Stomach (tissue), 9 donors: ENCODE data around the gene SLC16A6. TPM values are rescaled to one million over a fixed set of nuclear protein-coding genes. Genes with fewer than 3 reads are reported as not detected.

ENCODE experiments used
- DNase-seq, 2 donors: peaks; one replicate each; pipeline versions ENCODE4 v3.0.0 to v3.0.0-alpha.2; 2013 to 2019
- H3K27ac ChIP-seq, 5 donors: fragments of 200-600 bp in 4 of 5; sonication (generic) in 4 of 5; one replicate each; pipeline ENCODE4 v1.5.1; 2013 to 2019; ENCODE audit warnings: mild to moderate bottlenecking in 1 of 5, moderate library complexity in 1 of 5
- H3K27me3 ChIP-seq, 3 donors: fragments of 200-600 bp; sonication (generic); one replicate each; pipeline ENCODE4 v1.5.1; 2017 to 2019; ENCODE audit warnings: mixed run types in 1 of 3
- H3K36me3 ChIP-seq, 4 donors: fragments of 200-600 bp; sonication (generic); 1 replicate in 3 of 4; 2 replicates in 1 of 4; pipeline ENCODE4 v1.5.1; 2016 to 2019
- H3K4me1 ChIP-seq, 4 donors: fragments of 200-600 bp; sonication (generic); one replicate each; pipeline ENCODE4 v1.5.1; 2016 to 2019
- H3K4me3 ChIP-seq, 4 donors: fragments of 200-600 bp; sonication (generic) in 3 of 4; one replicate each; pipeline ENCODE4 v1.5.1; 2016 to 2019; ENCODE audit warnings: mild to moderate bottlenecking in 1 of 4
- H3K9me3 ChIP-seq, 4 donors: fragments of 200-600 bp; sonication (generic); one replicate each; pipeline ENCODE4 v1.5.1; 2016 to 2019
- CTCF ChIP-seq, 7 experiments: fragments of 450-650 bp in 4 of 7; fragments of 200-600 bp in 3 of 7; sonication (generic) in 3 of 7; IDR thresholded peaks; one replicate each; pipeline ENCODE4 v1.5.1; 2016 to 2019; ENCODE audit warnings: antibody characterized with exemption in 7 of 7, control low read depth in 2 of 7, mild to moderate bottlenecking in 1 of 7
- EP300 ChIP-seq: sonication (generic); formaldehyde crosslinking; IDR thresholded peaks from one replicate; pipeline ENCODE4 v1.6.1; 2017; ENCODE audit warnings: antibody characterized with exemption
- POLR2A ChIP-seq, 4 donors: fragments of 450-650 bp; IDR thresholded peaks; one replicate each; pipeline ENCODE4 v1.6.1; 2016; ENCODE audit warnings: antibody characterized with exemption in 4 of 4, control low read depth in 2 of 4, mild to moderate bottlenecking in 1 of 4, moderate library complexity in 1 of 4
- POLR2AphosphoS5 ChIP-seq, 3 donors: sonication (generic); formaldehyde crosslinking; IDR thresholded peaks; one replicate each; pipeline ENCODE4 v1.6.1; 2016; ENCODE audit warnings: antibody characterized with exemption in 3 of 3
- WGBS, 5 donors: extraction: QIAGEN DNeasy Blood & Tissue Kit in 3 of 5; methylation state at CpG; one replicate each; pipeline versions ENCODE4 v1.1.5 to v1.1.7; 2013 to 2018; 5-methylcytosine and 5-hydroxymethylcytosine counted together
- intact Hi-C: fragments of 100-400 bp; cut with DNase I; formaldehyde crosslinking; loops from one replicate; pipeline ENCODE4 v1.15.1; 2023; ENCODE audit warnings: low total_unique reads
- polyA plus RNA-seq, 3 donors: library from polyadenylated mRNA; stranded (reverse); fragments of 200-250 nt; gene quantifications; one replicate each; pipeline ENCODE4 v1.2.3, GENCODE V29; 2013
- total RNA-seq, 5 donors: library from RNA; depleted of rRNA; stranded (reverse); fragments of >200 nt; gene quantifications; one replicate each; pipeline versions ENCODE4 v1.1.0 to v1.2.3, GENCODE V29; 2014 to 2016
- donor health status: healthy with polysubstance abuse.
- donor health status: Bipolar disorder and iron deficiency.
- donor health status: healthy.

SLC16A6 gene
- total and polyA plus RNA-seq, 8 donors, result 0.37 to 0.92 (median 0.80) TPM; not detected in 5

- 85 to 94% (median 88%) methylated on average over 8 of the region's 8 CpGs for WGBS, 5 donors
- intact Hi-C loops, result no loop called here
- Histone ChIP-seq H3K27me3 (no peaks in the 10 kb centered on the region), H3K9me3 (no peaks in the 10 kb centered on the region), H3K27ac (no peak overlapping the region), H3K36me3 (no peaks in the 10 kb centered on the region), H3K4me3 (no peak overlapping the region), H3K4me1 (peaks cover 0 to 7% (median 0%) of the 10 kb centered on the region in 4 donors)
- TF ChIP-seq CTCF (IDR thresholded peaks at IDR 0.05), result no peak
- no peak for TF ChIP-seq EP300
- no peak for TF ChIP-seq POLR2AphosphoS5 (IDR thresholded peaks at IDR 0.05)
- TF ChIP-seq POLR2A (IDR thresholded peaks at IDR 0.05), result no peak
- DNase-seq, result no peak
Observed at GRCh38 chr17:68307443-68307842, 16.5 kb upstream of the SLC16A6 start.

- TF ChIP-seq POLR2AphosphoS5 (IDR thresholded peaks at IDR 0.05) (no peak), EP300 (no peak), POLR2A (IDR thresholded peaks at IDR 0.05) (no peak), CTCF (IDR thresholded peaks at IDR 0.05) (no peak)
- intact Hi-C loops, result no loop called here
- Histone ChIP-seq H3K4me3 (no peak overlapping the region), H3K9me3 (no peaks in the 10 kb centered on the region), H3K27ac (no peak overlapping the region), H3K27me3 (no peaks in the 10 kb centered on the region), H3K36me3 (no peaks in the 10 kb centered on the region), H3K4me1 (peaks cover 0 to 7% (median 0%) of the 10 kb centered on the region in 4 donors)
- 67 to 79% (median 72%) methylated on average over 6 of the region's 6 CpGs for WGBS, 5 donors
- no peak for DNase-seq
Observed at GRCh38 chr17:68306819-68307218, 15.9 kb upstream of the SLC16A6 start.

- intact Hi-C loops, result no loop called here
- Histone ChIP-seq H3K4me3 (no peak overlapping the region), H3K4me1 (peaks cover 0 to 7% (median 0%) of the 10 kb centered on the region in 4 donors), H3K9me3 (no peaks in the 10 kb centered on the region), H3K27me3 (no peaks in the 10 kb centered on the region), H3K36me3 (no peaks in the 10 kb centered on the region), H3K27ac (peak overlapping the region in 1 of 5 donors; percentile 33)
- no peak for TF ChIP-seq EP300
- TF ChIP-seq POLR2A (IDR thresholded peaks at IDR 0.05), result no peak
- DNase-seq, result no peak
- 57 to 70% (median 66%) methylated on average over 4 of the region's 4 CpGs for WGBS, 5 donors
Observed at GRCh38 chr17:68305142-68305541, 14.2 kb upstream of the SLC16A6 start.

- Histone ChIP-seq H3K36me3 (no peaks in the 10 kb centered on the region), H3K4me1 (peaks cover 0 to 7% (median 0%) of the 10 kb centered on the region in 4 donors), H3K9me3 (no peaks in the 10 kb centered on the region), H3K27ac (peak overlapping the region in 1 of 5 donors; percentile 33), H3K4me3 (no peak overlapping the region), H3K27me3 (no peaks in the 10 kb centered on the region)
- TF ChIP-seq POLR2AphosphoS5 (IDR thresholded peaks at IDR 0.05) (no peak), POLR2A (IDR thresholded peaks at IDR 0.05) (no peak), EP300 (no peak), CTCF (IDR thresholded peaks at IDR 0.05) (no peak)
- intact Hi-C loops, result no loop called here
- DNase-seq, result no peak
- 93 to 96% (median 95%) methylated on average over 6 of the region's 6 CpGs for WGBS, 5 donors
Observed at GRCh38 chr17:68304706-68305105, 13.8 kb upstream of the SLC16A6 start.

GRCh38 chr17:68302666-68303065 lies 11.7 kb upstream of the SLC16A6 start:
- TF ChIP-seq POLR2AphosphoS5 (IDR thresholded peaks at IDR 0.05), result no peak
- TF ChIP-seq CTCF (IDR thresholded peaks at IDR 0.05), result no peak
- no peak for TF ChIP-seq POLR2A (IDR thresholded peaks at IDR 0.05)
- TF ChIP-seq EP300, result no peak
- Histone ChIP-seq H3K27me3 (no peaks in the 10 kb centered on the region), H3K27ac (no peak overlapping the region), H3K36me3 (no peaks in the 10 kb centered on the region), H3K4me3 (no peak overlapping the region), H3K9me3 (no peaks in the 10 kb centered on the region), H3K4me1 (peaks cover 0 to 7% (median 0%) of the 10 kb centered on the region in 4 donors)
- 47 to 54% (median 50%) methylated on average over 4 of the region's 4 CpGs for WGBS, 5 donors
- intact Hi-C loops, result no loop called here
- DNase-seq, result no peak
